Endothelial cell of umbilical vein (primary cell): ENCODE results near the gene DCDC1. TPM values are rescaled to one million over a fixed set of nuclear protein-coding genes. Genes with fewer than 3 reads are reported as not detected.

ENCODE experiments used
- BruUV-seq: library from RNA; stranded (reverse); fragments of 400-500 nt; replicated peaks from 2 replicates; lab custom pipeline; 2021; lab: Mats Ljungman, UMichigan
- CTCF ChIA-PET: fragments of 300-600, 350-600 bp; sonication (Branson Sonifier 250); formaldehyde crosslinking; loops from one replicate; lab custom pipeline; 2021; ENCODE audit warnings: antibody characterized with exemption, inconsistent platforms; lab: Charles Lee
- POLR2A ChIA-PET: fragments of 300-600, 350-600 bp; sonication (Branson Sonifier 250); formaldehyde crosslinking; loops from one replicate; lab custom pipeline; 2021; ENCODE audit warnings: antibody characterized with exemption, inconsistent platforms; lab: Charles Lee
- DNase-seq: peaks from one replicate; pipeline ENCODE4 v3.0.0-alpha.2; 2011; ENCODE audit warnings: low read depth, low spot score
- FAIRE-seq: peaks from 2 replicates; lab custom pipeline; 2011; peaks lifted over from hg19 to GRCh38; lab: Jason Lieb, UNC
- H2AFZ ChIP-seq: 2 replicates; pipeline ENCODE4 v1.6.0; 2012; ENCODE audit warnings: low read depth, low read length, control low read depth, inconsistent platforms
- H3K27ac ChIP-seq: 2 replicates; pipeline ENCODE4 v1.5.1; 2011; ENCODE audit warnings: low read depth, mild to moderate bottlenecking, control low read depth, low read length, moderate library complexity; ENCODE audit not compliant: insufficient read depth
- H3K27me3 ChIP-seq, 2 experiments: 2 replicates each; pipeline versions ENCODE4 v1.6.0 to v1.6.1; 2011; ENCODE audit warnings: low read length in 2 of 2, mixed read lengths in 1 of 2; ENCODE audit not compliant: control insufficient read depth in 2 of 2, insufficient read depth in 2 of 2
- H3K36me3 ChIP-seq, 2 experiments: 2 replicates in 1 of 2; 3 replicates in 1 of 2; pipeline ENCODE4 v1.5.1; 2011; ENCODE audit warnings: low read length in 2 of 2, mild to moderate bottlenecking in 1 of 2, moderate library complexity in 1 of 2; ENCODE audit not compliant: control insufficient read depth in 2 of 2, insufficient read depth in 2 of 2; ENCODE audit errors: extremely low read depth in 1 of 2
- H3K4me1 ChIP-seq: 3 replicates; pipeline ENCODE4 v1.5.1; 2011; ENCODE audit warnings: mild to moderate bottlenecking, low read length; ENCODE audit not compliant: control insufficient read depth, insufficient read depth; ENCODE audit errors: extremely low read depth
- H3K4me2 ChIP-seq: 2 replicates; pipeline ENCODE4 v1.6.1; 2011; ENCODE audit warnings: low read length, control low read depth, mixed read lengths; ENCODE audit not compliant: insufficient read depth
- H3K4me3 ChIP-seq, 3 experiments: fragments of 200-600 bp in 1 of 3; sonication (generic), shearing (Covaris generic) in 1 of 3; replicated peaks in 1 of 3; 2 replicates each; pipeline ENCODE4 v1.5.1; 2011 to 2016; ENCODE audit warnings: control low read depth in 3 of 3, low read length in 3 of 3, mild to moderate bottlenecking in 2 of 3, inconsistent platforms in 1 of 3, low read depth in 1 of 3, moderate library complexity in 1 of 3; ENCODE audit not compliant: insufficient read depth in 1 of 3
- H3K79me2 ChIP-seq: 2 replicates; pipeline ENCODE4 v1.6.0; 2012; ENCODE audit warnings: low read length, inconsistent platforms; ENCODE audit not compliant: control insufficient read depth, insufficient read depth
- H3K9ac ChIP-seq: replicated peaks from 2 replicates; pipeline ENCODE3; 2011; ENCODE audit warnings: low read length, control low read depth; ENCODE audit not compliant: insufficient read depth; ENCODE audit errors: extremely low read depth
- H3K9me1 ChIP-seq: replicated peaks from 3 replicates; pipeline ENCODE4 v1.6.0; 2011; ENCODE audit warnings: mild to moderate bottlenecking, low read length; ENCODE audit not compliant: control insufficient read depth, insufficient read depth; ENCODE audit errors: extremely low read depth
- H3K9me3 ChIP-seq: replicated peaks from 2 replicates; pipeline ENCODE4 v1.5.1; 2012; ENCODE audit warnings: low read length, inconsistent platforms; ENCODE audit not compliant: control insufficient read depth, insufficient read depth
- H4K20me1 ChIP-seq: replicated peaks from 2 replicates; pipeline ENCODE3; 2011; ENCODE audit warnings: mild to moderate bottlenecking, low read length; ENCODE audit not compliant: control insufficient read depth, insufficient read depth; ENCODE audit errors: extremely low read depth
- FOS ChIP-seq: IDR thresholded peaks from 2 replicates; pipeline ENCODE4 v1.6.1; 2011; ENCODE audit warnings: mild to moderate bottlenecking, low read length, moderate library complexity, borderline replicate concordance; ENCODE audit not compliant: insufficient read depth
- GATA2 ChIP-seq: IDR thresholded peaks from 2 replicates; pipeline ENCODE4 v1.7.0; 2011; ENCODE audit warnings: low read depth, mild to moderate bottlenecking, moderate library complexity, mixed read lengths, low read length; ENCODE audit not compliant: insufficient read length, insufficient read depth
- MYC ChIP-seq: IDR thresholded peaks from one replicate; pipeline ENCODE4 v1.6.1; 2011; ENCODE audit warnings: mild to moderate bottlenecking, low read depth, low read length
- POLR2A ChIP-seq: IDR thresholded peaks from 2 replicates; pipeline ENCODE4 v1.6.1; 2012; ENCODE audit warnings: low read depth, mild to moderate bottlenecking, control low read depth, low read length
- dilution Hi-C: fragments of 300-500 bp; cut with MboI; formaldehyde crosslinking; loops from one replicate; pipeline ENCODE4 v1.15.0; 2019; ENCODE audit warnings: low sequenced_read_pairs; ENCODE audit not compliant: extremely low pct_ligation_motif_present
- intact Hi-C: fragments of 100-400 bp; cut with micrococcal nuclease; formaldehyde crosslinking; loops from one replicate; pipeline ENCODE4 v1.10.0; 2022
- polyA plus RNA-seq, 4 experiments: library from polyadenylated mRNA; depleted of rRNA in 3 of 4; stranded (reverse) in 3 of 4; unstranded in 1 of 4; fragments of >200 nt; gene quantifications; 2 replicates each; pipeline versions ENCODE4 v1.2.1 to v1.2.3, GENCODE V29; 2011 to 2012; ENCODE audit warnings: missing spikeins in 1 of 4
- total RNA-seq: library from RNA; stranded (reverse); gene quantifications from 2 replicates; pipeline ENCODE4 v1.2.3, GENCODE V29; 2021
- TF ChIP-seq, protein P1 (sequence below), 2 donors: IDR thresholded peaks; 1 replicate in 1 of 2; 2 replicates in 1 of 2; pipeline ENCODE4 v1.5.1; 2011; ENCODE audit warnings: low read length in 2 of 2, mild to moderate bottlenecking in 2 of 2, moderate library complexity in 2 of 2, control low read depth in 1 of 2, inconsistent platforms in 1 of 2, low read depth in 1 of 2; ENCODE audit not compliant: insufficient read depth in 1 of 2; ENCODE audit errors: extremely low read depth in 1 of 2
- TF ChIP-seq, protein P2 (sequence below): IDR thresholded peaks from 2 replicates; pipeline ENCODE4 v1.6.1; 2011; ENCODE audit not compliant: insufficient read depth, insufficient read length

DCDC1 gene
- total and polyA plus RNA-seq, 2 donors (not counting 3 experiments of a cell fraction or from before 2014, with no cell fraction given), result 0.04 TPM; not detected in 1

DNA sequence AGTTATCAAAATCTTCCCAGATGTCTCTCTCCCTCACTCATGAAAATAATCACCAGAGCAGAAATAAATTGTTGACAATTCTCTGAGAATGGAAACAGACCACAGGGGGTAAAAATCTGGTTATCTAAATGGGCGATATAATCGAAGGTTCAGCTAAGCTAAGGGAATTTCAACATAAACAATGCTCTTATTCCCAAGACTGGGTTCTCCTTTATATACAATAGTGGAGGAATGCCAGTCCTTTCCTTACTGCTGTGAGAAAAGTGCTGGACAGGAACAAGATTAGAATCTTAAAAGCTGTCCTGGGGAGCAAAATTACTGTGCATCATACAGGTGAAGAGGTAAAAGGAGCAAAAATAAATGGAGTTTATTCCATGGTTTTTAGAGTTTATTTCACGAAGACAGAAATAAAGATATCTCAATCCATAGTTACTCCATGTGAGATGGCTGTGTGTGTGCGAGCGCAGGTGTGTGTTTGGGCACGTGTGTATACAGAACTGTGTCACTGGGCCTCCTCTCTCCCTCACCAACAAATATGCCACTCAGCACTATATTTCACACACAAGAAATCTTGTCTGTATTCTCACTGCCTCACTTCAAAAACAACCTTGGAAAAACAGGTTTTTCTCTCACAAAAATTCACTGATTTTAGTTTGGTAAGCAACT, 385.6 kb downstream of the DCDC1 start:
- TF ChIP-seq POLR2A (no peak), FOS (no peak), MYC (no peak)
- TF ChIP-seq, protein P1, sequence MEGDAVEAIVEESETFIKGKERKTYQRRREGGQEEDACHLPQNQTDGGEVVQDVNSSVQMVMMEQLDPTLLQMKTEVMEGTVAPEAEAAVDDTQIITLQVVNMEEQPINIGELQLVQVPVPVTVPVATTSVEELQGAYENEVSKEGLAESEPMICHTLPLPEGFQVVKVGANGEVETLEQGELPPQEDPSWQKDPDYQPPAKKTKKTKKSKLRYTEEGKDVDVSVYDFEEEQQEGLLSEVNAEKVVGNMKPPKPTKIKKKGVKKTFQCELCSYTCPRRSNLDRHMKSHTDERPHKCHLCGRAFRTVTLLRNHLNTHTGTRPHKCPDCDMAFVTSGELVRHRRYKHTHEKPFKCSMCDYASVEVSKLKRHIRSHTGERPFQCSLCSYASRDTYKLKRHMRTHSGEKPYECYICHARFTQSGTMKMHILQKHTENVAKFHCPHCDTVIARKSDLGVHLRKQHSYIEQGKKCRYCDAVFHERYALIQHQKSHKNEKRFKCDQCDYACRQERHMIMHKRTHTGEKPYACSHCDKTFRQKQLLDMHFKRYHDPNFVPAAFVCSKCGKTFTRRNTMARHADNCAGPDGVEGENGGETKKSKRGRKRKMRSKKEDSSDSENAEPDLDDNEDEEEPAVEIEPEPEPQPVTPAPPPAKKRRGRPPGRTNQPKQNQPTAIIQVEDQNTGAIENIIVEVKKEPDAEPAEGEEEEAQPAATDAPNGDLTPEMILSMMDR (IDR thresholded peaks at IDR 0.05; ENCODE audit: extremely low read depth in 1 of 2, insufficient read depth in 1 of 2, low read depth in 1 of 2, low read length in 2 of 2), result no peak
- Histone ChIP-seq H3K27me3 (no peaks in the 10 kb centered on the region), H3K36me3 (no peaks in the 10 kb centered on the region), H3K9me3 (no peaks in the 10 kb centered on the region), H3K79me2 (no peaks in the 10 kb centered on the region), H3K27ac (no peak overlapping the region), H3K4me2 (no peak overlapping the region), H3K9ac (no peak overlapping the region), H3K4me3 (no peak overlapping the region), H4K20me1 (no peaks in the 10 kb centered on the region), H3K4me1 (no peaks in the 10 kb centered on the region), H2AFZ (no peak overlapping the region), H3K9me1 (no peaks in the 10 kb centered on the region)
- BruUV-seq, result no TSS peak
- ChIA-PET CTCF (no interaction called here), POLR2A (no interaction called here)
- no peak for FAIRE-seq
- intact Hi-C loops (no loop called here), dilution Hi-C loops (no loop called here)
- no peak for DNase-seq

DNA sequence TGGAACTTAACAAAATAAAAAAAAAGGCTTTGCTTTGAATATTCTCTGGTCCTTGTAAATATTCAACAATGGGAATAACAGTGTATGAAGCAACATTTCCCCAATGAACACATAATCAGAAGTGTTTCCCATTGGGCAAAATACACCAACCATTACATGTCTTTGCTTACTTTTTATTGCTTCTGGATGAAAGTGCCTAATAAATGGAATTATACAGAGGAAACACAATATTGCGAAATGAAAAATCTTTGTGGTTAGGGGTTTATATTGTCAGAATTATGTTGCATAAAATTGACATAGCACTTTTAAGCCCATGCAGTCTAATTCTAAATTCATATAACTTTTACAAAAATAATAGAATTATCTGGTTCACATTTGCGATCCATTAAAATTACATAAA, 386.4 kb downstream of the DCDC1 start:
- no TSS peak for BruUV-seq

More for the DNA sequence above, 386.4 kb downstream of the DCDC1 start:
- no peak overlapping the region for H3K4me3 ChIP-seq
- no peaks in the 10 kb centered on the region for H3K27me3 ChIP-seq
- no peak overlapping the region for H2AFZ ChIP-seq
- no peak for TF ChIP-seq FOS
- TF ChIP-seq MYC, result no peak
- no peak for TF ChIP-seq GATA2
- TF ChIP-seq, protein P2, sequence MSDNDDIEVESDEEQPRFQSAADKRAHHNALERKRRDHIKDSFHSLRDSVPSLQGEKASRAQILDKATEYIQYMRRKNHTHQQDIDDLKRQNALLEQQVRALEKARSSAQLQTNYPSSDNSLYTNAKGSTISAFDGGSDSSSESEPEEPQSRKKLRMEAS, result no peak
- ChIA-PET CTCF (no interaction called here), POLR2A (no interaction called here)
- no peaks in the 10 kb centered on the region for H3K4me1 ChIP-seq
- H4K20me1 ChIP-seq, result no peaks in the 10 kb centered on the region
- H3K9me1 ChIP-seq, result no peaks in the 10 kb centered on the region
- no peak overlapping the region for H3K4me2 ChIP-seq
- FAIRE-seq, result no peak
- H3K27ac ChIP-seq, result no peak overlapping the region
- dilution Hi-C loops (no loop called here), intact Hi-C loops (no loop called here)
- no peaks in the 10 kb centered on the region for H3K36me3 ChIP-seq
- no peaks in the 10 kb centered on the region for H3K79me2 ChIP-seq
- no peaks in the 10 kb centered on the region for H3K9me3 ChIP-seq
- DNase-seq, result no peak
- H3K9ac ChIP-seq, result no peak overlapping the region
